ENCODE measurements around the gene CDK9. TPM values are rescaled to one million over a fixed set of nuclear protein-coding genes. Genes with fewer than 3 reads are reported as not detected.

CDK9 gene
- polyA plus RNA-seq, 1 experiment, result 34.4 TPM

- CTCF ChIA-PET, result interaction anchor here (1.2 kb wide), 1 partner anchor 8 kb away, joined by 4 read pairs; no protein-coding TSS in a partner anchor
- POLR2A ChIA-PET, result no interaction called here
- H3K4me3 ChIP-seq (ENCODE audit: low read depth, low read length), result no peak overlapping the region
- TF ChIP-seq CTCF (IDR thresholded peaks at IDR 0.05; ENCODE audit: insufficient read depth, low read depth, low read length), result no peak
- DNase-seq (ENCODE audit: low read depth), result no peak
- peaks cover 9% of the 10 kb centered on the region; the same call in 1 of the 2 replicates for H3K27me3 ChIP-seq (ENCODE audit: control insufficient read depth, insufficient read depth, low read length)
- no peaks in the 10 kb centered on the region for H3K36me3 ChIP-seq (ENCODE audit: control insufficient read depth, insufficient read depth, low read length)
Measured at GRCh38 chr9:127776195-127776923, 9.5 kb upstream of the CDK9 start.

- ChIA-PET POLR2A (no interaction called here), CTCF (interaction anchor here (1.2 kb wide), 1 partner anchor 8 kb away, joined by 4 read pairs; no protein-coding TSS in a partner anchor)
- no peak for DNase-seq (ENCODE audit: low read depth)
- TF ChIP-seq CTCF (IDR thresholded peaks at IDR 0.05; ENCODE audit: insufficient read depth, low read depth, low read length), result no peak
- Histone ChIP-seq H3K4me3 (ENCODE audit: low read depth, low read length) (no peak overlapping the region), H3K27me3 (ENCODE audit: control insufficient read depth, insufficient read depth, low read length) (peaks cover 9% of the 10 kb centered on the region; the same call in 1 of the 2 replicates), H3K36me3 (ENCODE audit: control insufficient read depth, insufficient read depth, low read length) (no peaks in the 10 kb centered on the region)
Measured at GRCh38 chr9:127776924-127777289, 8.9 kb upstream of the CDK9 start.

GRCh38 chr9:127777368-127777980 is 8.4 kb upstream of the CDK9 start:
- CTCF ChIA-PET, result interaction anchor here (0.8 kb wide), 1 partner anchor 14 kb away, joined by 3 read pairs; no protein-coding TSS in a partner anchor

GRCh38 chr9:127778280-127779135 is 7.3 kb upstream of the CDK9 start, which contains the start of gene SH2D3C:
TSS of gene SH2D3C (minus strand) at chr9:127778666. CDS start at chr9:127778627, 39 bp downstream.
- Histone ChIP-seq H3K36me3 (ENCODE audit: control insufficient read depth, insufficient read depth, low read length) (no peaks in the 10 kb centered on the region), H3K27me3 (ENCODE audit: control insufficient read depth, insufficient read depth, low read length) (peaks cover 9% of the 10 kb centered on the region; the same call in 1 of the 2 replicates), H3K4me3 (ENCODE audit: low read depth, low read length) (no peak within 1 kb of the TSS)
- CTCF ChIA-PET, result interaction anchor here (0.6 to 1.2 kb wide), 4 partner anchors 12 to 316 kb away, joined by 3 to 5 read pairs (median 4); no protein-coding TSS in a partner anchor
- no peak for TF ChIP-seq CTCF (IDR thresholded peaks at IDR 0.05; ENCODE audit: insufficient read depth, low read depth, low read length)
- no peak for DNase-seq (ENCODE audit: low read depth)
- POLR2A ChIA-PET, result no interaction called here

More at GRCh38 chr9:127777368-127777980, 8.4 kb upstream of the CDK9 start:
- no peak overlapping the region for H3K4me3 ChIP-seq (ENCODE audit: low read depth, low read length)
- no peak for TF ChIP-seq CTCF (IDR thresholded peaks at IDR 0.05; ENCODE audit: insufficient read depth, low read depth, low read length)
- peaks cover 9% of the 10 kb centered on the region; the same call in 1 of the 2 replicates for H3K27me3 ChIP-seq (ENCODE audit: control insufficient read depth, insufficient read depth, low read length)
- H3K36me3 ChIP-seq (ENCODE audit: control insufficient read depth, insufficient read depth, low read length), result no peaks in the 10 kb centered on the region
- POLR2A ChIA-PET, result no interaction called here
- DNase-seq (ENCODE audit: low read depth), result no peak

Data from BJ (cell line).